HepG2 (cell line): ENCODE measurements around the gene KRTCAP3. TPM values are rescaled to one million over a fixed set of nuclear protein-coding genes. Genes with fewer than 3 reads are reported as not detected.

Experiments used
- ATAD3A ChIP-seq: sonication (generic); formaldehyde crosslinking; IDR thresholded peaks from 2 replicates; pipeline ENCODE4 v1.4.0; 2020; ENCODE audit warnings: missing genetic modification reagents
- CBFB ChIP-seq: sonication (generic); formaldehyde crosslinking; IDR thresholded peaks from 2 replicates; pipeline ENCODE4 v1.4.0; 2020; ENCODE audit warnings: missing genetic modification reagents
- CENPX ChIP-seq: sonication (generic); formaldehyde crosslinking; IDR thresholded peaks from 2 replicates; pipeline ENCODE4 v1.9.0; 2021; ENCODE audit warnings: mild to moderate bottlenecking, missing genetic modification reagents, moderate library complexity
- DMAP1 ChIP-seq: IDR thresholded peaks from 2 replicates; pipeline ENCODE4 v1.6.1; 2016
- FOXO1 ChIP-seq: sonication (generic); formaldehyde crosslinking; IDR thresholded peaks from 2 replicates; pipeline ENCODE4 v1.4.0; 2020; ENCODE audit warnings: missing genetic modification reagents
- HNF4A ChIP-seq: sonication (generic); formaldehyde crosslinking; IDR thresholded peaks from 2 replicates; pipeline ENCODE4 v1.4.0; 2020; ENCODE audit warnings: missing genetic modification reagents
- RAD21 ChIP-seq: fragments of 450-650 bp; formaldehyde crosslinking; IDR thresholded peaks from 2 replicates; pipeline ENCODE4 v1.5.0; 2020; ENCODE audit warnings: mild to moderate bottlenecking
- RFX1 ChIP-seq: fragments of 450-650 bp; IDR thresholded peaks from 2 replicates; pipeline ENCODE4 v1.6.1; 2017
- SP140L ChIP-seq: sonication (generic); formaldehyde crosslinking; IDR thresholded peaks from 2 replicates; pipeline ENCODE4 v1.4.0; 2020; ENCODE audit warnings: missing genetic modification reagents, borderline replicate concordance
- TRIM24 ChIP-seq: sonication (generic); formaldehyde crosslinking; IDR thresholded peaks from 2 replicates; pipeline ENCODE4 v1.8.0; 2022; ENCODE audit warnings: mild to moderate bottlenecking, missing genetic modification reagents
- ZBTB38 ChIP-seq: sonication (generic); formaldehyde crosslinking; IDR thresholded peaks from 2 replicates; pipeline ENCODE4 v1.5.1; 2020; ENCODE audit warnings: mild to moderate bottlenecking, missing genetic modification reagents
- ZFP36L1 ChIP-seq: sonication (generic); formaldehyde crosslinking; IDR thresholded peaks from 2 replicates; pipeline ENCODE4 v1.8.0; 2022; ENCODE audit warnings: mild to moderate bottlenecking, missing genetic modification reagents, moderate library complexity
- ZNF251 ChIP-seq: sonication (generic); formaldehyde crosslinking; IDR thresholded peaks from 2 replicates; pipeline ENCODE4 v1.9.0; 2021; ENCODE audit warnings: mild to moderate bottlenecking, missing genetic modification reagents
- ZNF33B ChIP-seq: sonication (generic); formaldehyde crosslinking; IDR thresholded peaks from 2 replicates; pipeline ENCODE4 v1.5.1; 2020; ENCODE audit warnings: mild to moderate bottlenecking, missing genetic modification reagents
- ZNF510 ChIP-seq: sonication (generic); formaldehyde crosslinking; IDR thresholded peaks from 2 replicates; pipeline ENCODE4 v1.4.0; 2020; ENCODE audit warnings: low read depth, mild to moderate bottlenecking, missing genetic modification reagents
- ZNF546 ChIP-seq: sonication (generic); formaldehyde crosslinking; conservative IDR thresholded peaks from 2 replicates; pipeline ENCODE4 v1.8.1; 2023; ENCODE audit warnings: mild to moderate bottlenecking, missing genetic modification reagents
- ZNF556 ChIP-seq: sonication (generic); formaldehyde crosslinking; IDR thresholded peaks from 2 replicates; pipeline ENCODE4 v1.4.0; 2020; ENCODE audit warnings: mild to moderate bottlenecking, missing genetic modification reagents, borderline replicate concordance
- ZNF577 ChIP-seq: sonication (generic); formaldehyde crosslinking; IDR thresholded peaks from 2 replicates; pipeline ENCODE4 v1.4.0; 2020; ENCODE audit warnings: mild to moderate bottlenecking, low read depth, missing genetic modification reagents, borderline replicate concordance
- ZNF614 ChIP-seq: IDR thresholded peaks from 2 replicates; pipeline ENCODE4 v1.6.1; 2018; ENCODE audit warnings: missing biosample characterization, missing genetic modification reagents, inconsistent platforms, borderline replicate concordance
- ZNF713 ChIP-seq: sonication (generic); formaldehyde crosslinking; IDR thresholded peaks from 2 replicates; pipeline ENCODE4 v1.4.0; 2020; ENCODE audit warnings: mild to moderate bottlenecking, missing genetic modification reagents
- polyA plus RNA-seq, 8 experiments: library from polyadenylated mRNA; depleted of rRNA in 3 of 8; stranded (reverse) in 7 of 8; unstranded in 1 of 8; fragments of >200 nt; fragmentation: Illumina TruSeq in 4 of 8; extraction: Trizol in 4 of 8; gene quantifications; 2 replicates each; pipeline versions ENCODE4 v1.2.1 to v1.2.3, GENCODE V29; 2011 to 2016; ENCODE audit warnings: low read depth in 4 of 8, missing spikeins in 1 of 8, mixed read lengths in 1 of 8; ENCODE audit not compliant: insufficient read depth in 1 of 8
- total RNA-seq, 5 experiments: library from RNA; depleted of rRNA; stranded (reverse); fragments of >200 nt; fragmentation: Illumina TruSeq; extraction: Trizol; gene quantifications; 2 replicates each; pipeline ENCODE4 v1.2.3, GENCODE V29; 2016; ENCODE audit warnings: low read depth in 1 of 5
- TF ChIP-seq, protein P1 (sequence below): sonication (generic); formaldehyde crosslinking; conservative IDR thresholded peaks from 2 replicates; pipeline ENCODE4 v1.8.0; 2022; ENCODE audit warnings: missing genetic modification reagents
- TF ChIP-seq, protein P2 (sequence below): sonication (generic); formaldehyde crosslinking; IDR thresholded peaks from 2 replicates; pipeline ENCODE4 v1.4.0; 2020; ENCODE audit warnings: mild to moderate bottlenecking, missing genetic modification reagents, borderline replicate concordance

The KRTCAP3 gene
- total and polyA plus RNA-seq, 2 of the 13 experiments (the other 11 are each of a cell fraction or from before 2014, with no cell fraction given) = 2.1 to 4.5 TPM

DNA sequence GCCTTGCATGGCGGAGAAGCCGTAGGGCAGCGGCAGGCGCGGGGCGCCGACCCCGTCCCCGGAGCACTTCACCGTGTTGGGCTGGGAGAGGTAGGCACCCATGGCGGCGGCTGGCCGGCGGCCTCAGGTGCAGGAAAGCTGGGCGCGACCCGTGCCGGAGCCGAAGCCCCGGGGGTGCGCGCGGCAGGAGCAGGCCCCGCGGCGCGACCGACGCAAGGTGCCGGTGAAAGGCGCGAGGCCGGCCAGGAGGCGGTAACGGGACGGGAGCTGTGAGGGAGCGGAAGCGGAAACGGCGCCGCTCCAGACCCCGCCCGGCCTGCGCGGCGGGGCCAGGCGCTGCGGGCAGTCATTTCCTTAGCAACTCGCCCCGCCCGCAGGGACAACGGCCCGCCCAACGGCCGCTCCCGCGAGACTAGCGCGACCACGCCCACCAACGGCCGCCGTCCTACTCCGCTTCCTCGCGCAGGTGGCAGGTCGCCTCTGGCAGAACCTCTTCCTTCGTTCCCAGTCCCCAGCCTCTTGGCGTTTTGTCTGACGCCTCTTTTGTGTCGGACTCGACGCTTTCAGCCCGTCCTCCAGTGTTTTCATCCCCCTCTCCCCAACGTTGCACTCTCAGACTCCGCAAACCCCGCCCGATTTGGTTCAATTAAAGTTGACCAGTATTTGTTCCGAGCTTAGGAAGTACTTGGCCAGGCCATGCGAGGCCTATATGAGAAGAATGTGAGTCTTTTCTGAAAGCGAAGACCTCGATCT, 32.7 kb upstream of the KRTCAP3 start, which contains the start of gene PPM1G (continued):
- TF ChIP-seq ZNF577 (CRISPR knock-in tag) (peak; percentile 83), ZFP36L1 (CRISPR knock-in tag) (peak; percentile 32; the same call in 1 of the 2 replicates), CBFB (peak; percentile 83), ZBTB38 (CRISPR knock-in tag) (peak; percentile 81; the same call in 1 of the 2 replicates), DMAP1 (CRISPR knock-in tag) (peak; percentile 90), ZNF251 (CRISPR knock-in tag) (no peak), ZNF614 (peak; percentile 84; the same call in 1 of the 2 replicates), RFX1 (peak; percentile 80), ZNF33B (CRISPR knock-in tag) (peak; percentile 62; the same call in 1 of the 2 replicates), HNF4A (CRISPR knock-in tag) (peak; percentile 19; the same call in 1 of the 2 replicates), FOXO1 (CRISPR knock-in tag) (peak; percentile 61), TRIM24 (CRISPR knock-in tag) (no peak), ATAD3A (CRISPR knock-in tag) (no peak), ZNF546 (peak; percentile 66; the same call in 1 of the 2 replicates), ZNF713 (CRISPR knock-in tag) (no peak), ZNF556 (CRISPR knock-in tag) (peak; percentile 91), CENPX (CRISPR knock-in tag) (no peak), RAD21 (CRISPR knock-in tag) (peak; percentile 57), ZNF510 (CRISPR knock-in tag) (peak; percentile 79; the same call in 1 of the 2 replicates), SP140L (CRISPR knock-in tag) (no peak)
- TF ChIP-seq, protein P1, sequence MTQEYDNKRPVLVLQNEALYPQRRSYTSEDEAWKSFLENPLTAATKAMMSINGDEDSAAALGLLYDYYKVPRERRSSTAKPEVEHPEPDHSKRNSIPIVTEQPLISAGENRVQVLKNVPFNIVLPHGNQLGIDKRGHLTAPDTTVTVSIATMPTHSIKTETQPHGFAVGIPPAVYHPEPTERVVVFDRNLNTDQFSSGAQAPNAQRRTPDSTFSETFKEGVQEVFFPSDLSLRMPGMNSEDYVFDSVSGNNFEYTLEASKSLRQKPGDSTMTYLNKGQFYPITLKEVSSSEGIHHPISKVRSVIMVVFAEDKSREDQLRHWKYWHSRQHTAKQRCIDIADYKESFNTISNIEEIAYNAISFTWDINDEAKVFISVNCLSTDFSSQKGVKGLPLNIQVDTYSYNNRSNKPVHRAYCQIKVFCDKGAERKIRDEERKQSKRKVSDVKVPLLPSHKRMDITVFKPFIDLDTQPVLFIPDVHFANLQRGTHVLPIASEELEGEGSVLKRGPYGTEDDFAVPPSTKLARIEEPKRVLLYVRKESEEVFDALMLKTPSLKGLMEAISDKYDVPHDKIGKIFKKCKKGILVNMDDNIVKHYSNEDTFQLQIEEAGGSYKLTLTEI (CRISPR knock-in tag) = no peak
- TF ChIP-seq, protein P2, sequence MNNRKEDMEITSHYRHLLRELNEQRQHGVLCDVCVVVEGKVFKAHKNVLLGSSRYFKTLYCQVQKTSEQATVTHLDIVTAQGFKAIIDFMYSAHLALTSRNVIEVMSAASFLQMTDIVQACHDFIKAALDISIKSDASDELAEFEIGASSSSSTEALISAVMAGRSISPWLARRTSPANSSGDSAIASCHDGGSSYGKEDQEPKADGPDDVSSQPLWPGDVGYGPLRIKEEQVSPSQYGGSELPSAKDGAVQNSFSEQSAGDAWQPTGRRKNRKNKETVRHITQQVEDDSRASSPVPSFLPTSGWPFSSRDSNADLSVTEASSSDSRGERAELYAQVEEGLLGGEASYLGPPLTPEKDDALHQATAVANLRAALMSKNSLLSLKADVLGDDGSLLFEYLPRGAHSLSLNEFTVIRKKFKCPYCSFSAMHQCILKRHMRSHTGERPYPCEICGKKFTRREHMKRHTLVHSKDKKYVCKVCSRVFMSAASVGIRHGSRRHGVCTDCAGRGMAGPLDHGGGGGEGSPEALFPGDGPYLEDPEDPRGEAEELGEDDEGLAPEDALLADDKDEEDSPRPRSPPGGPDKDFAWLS (CRISPR knock-in tag) = peak; percentile 91; the same call in 1 of the 2 replicates
